NCI-H1105 treated with DMSO at 0.1 percent for 48 hours (cell line): ENCODE data around the gene DPF3.

ENCODE experiments used
- DNase-seq: peaks from one replicate; lab custom pipeline; 2025; lab: John Stamatoyannopoulos, UW

Gene DPF3

GRCh38 chr14:72599579-72600470 is 294.1 kb downstream of the DPF3 start:
- no peak for DNase-seq

- DNase-seq = no peak
These were observed 295.6 kb downstream of the DPF3 start for GRCh38 chr14:72598306-72598705.

GRCh38 chr14:72597252-72598233 is 296.4 kb downstream of the DPF3 start:
- DNase-seq = no peak

- DNase-seq = no peak
These were observed 298.6 kb downstream of the DPF3 start for GRCh38 chr14:72595152-72595862.

GRCh38 chr14:72594099-72594901 is 299.6 kb downstream of the DPF3 start:
- no peak for DNase-seq

- peak; percentile 17 for DNase-seq
These were observed 302.5 kb downstream of the DPF3 start for GRCh38 chr14:72591391-72591790.

GRCh38 chr14:72590577-72590976 is 303.3 kb downstream of the DPF3 start:
- DNase-seq = no peak

GRCh38 chr14:72589652-72590051 is 304.2 kb downstream of the DPF3 start:
- DNase-seq = no peak

GRCh38 chr14:72588521-72588920 is 305.4 kb downstream of the DPF3 start:
- DNase-seq = no peak

GRCh38 chr14:72583316-72584272 is 310.3 kb downstream of the DPF3 start:
- DNase-seq = no peak

GRCh38 chr14:72582582-72582981 is 311.3 kb downstream of the DPF3 start:
- no peak for DNase-seq

- DNase-seq = no peak
These were observed 315.4 kb downstream of the DPF3 start for GRCh38 chr14:72578514-72578913.

GRCh38 chr14:72577521-72577920 is 316.4 kb downstream of the DPF3 start:
- no peak for DNase-seq

GRCh38 chr14:72576258-72576657 is 317.6 kb downstream of the DPF3 start:
- no peak for DNase-seq

GRCh38 chr14:72574715-72575114 is 319.2 kb downstream of the DPF3 start:
- no peak for DNase-seq

- no peak for DNase-seq
These were observed 320.0 kb downstream of the DPF3 start for GRCh38 chr14:72573725-72574417.
